SK-N-SH (cell line): ENCODE results near the gene SYT7. TPM values are rescaled to one million over a fixed set of nuclear protein-coding genes. Genes with fewer than 3 reads are reported as not detected.

Source experiments
- CTCF ChIA-PET: fragments of 300-600, 350-600 bp; formaldehyde crosslinking; extraction: SDS; loops from one replicate; lab custom pipeline; 2021; lab: Yijun Ruan, JAX
- POLR2A ChIA-PET: fragments of 350-600 bp; sonication (Branson Sonifier 250); formaldehyde crosslinking; extraction: SDS; loops from one replicate; lab custom pipeline; 2020; ENCODE audit warnings: antibody characterized with exemption, inconsistent platforms; lab: Yijun Ruan, JAX
- DNase-seq: peaks from one replicate; pipeline ENCODE4 v3.0.0; 2012
- H2AFZ ChIP-seq: fragments of 200-600 bp; sonication (generic); 2 replicates; pipeline ENCODE4 v1.8.1; 2016; ENCODE audit warnings: antibody characterized with exemption, mild to moderate bottlenecking, low read depth
- H3F3A ChIP-seq: fragments of 200-600 bp; sonication (generic); replicated peaks from 2 replicates; pipeline ENCODE3; 2016; ENCODE audit warnings: antibody characterized with exemption, mild to moderate bottlenecking; ENCODE audit not compliant: insufficient read depth
- H3K27ac ChIP-seq, 2 experiments: fragments of 200-500 bp in 1 of 2; fragments of 200-600 bp in 1 of 2; sonication (Bioruptor generic) in 1 of 2; sonication (generic), shearing (Covaris generic) in 1 of 2; 2 replicates each; pipeline versions ENCODE4 v1.5.1 to v1.6.1; 2014 to 2016; ENCODE audit warnings: low read depth in 2 of 2, inconsistent platforms in 1 of 2, low read length in 1 of 2, mild to moderate bottlenecking in 1 of 2, mixed read lengths in 1 of 2
- H3K27me3 ChIP-seq: fragments of 200-600 bp; sonication (generic), shearing (Covaris generic); 2 replicates; pipeline ENCODE4 v1.6.1; 2016; ENCODE audit warnings: mixed run types; ENCODE audit not compliant: insufficient read depth
- H3K36me3 ChIP-seq, 2 experiments: fragments of 200-500 bp in 1 of 2; fragments of 200-600 bp in 1 of 2; sonication (Bioruptor generic) in 1 of 2; sonication (generic) in 1 of 2; replicated peaks in 1 of 2; 2 replicates each; pipeline versions ENCODE3 to v1.5.1; 2014 to 2016; ENCODE audit warnings: low read length in 1 of 2, mild to moderate bottlenecking in 1 of 2; ENCODE audit not compliant: insufficient read depth in 2 of 2, control insufficient read depth in 1 of 2
- H3K4me1 ChIP-seq, 2 experiments: fragments of 200-500 bp in 1 of 2; fragments of 200-600 bp in 1 of 2; sonication (Bioruptor generic) in 1 of 2; sonication (generic), shearing (Covaris generic) in 1 of 2; 2 replicates each; pipeline versions ENCODE4 v1.5.1 to v1.6.1; 2014 to 2016; ENCODE audit warnings: low read depth in 1 of 2, low read length in 1 of 2, mixed run types in 1 of 2; ENCODE audit not compliant: insufficient read depth in 2 of 2, control insufficient read depth in 1 of 2
- H3K4me2 ChIP-seq: fragments of 200-600 bp; sonication (generic), shearing (Covaris generic); 2 replicates; pipeline ENCODE4 v1.6.1; 2017; ENCODE audit warnings: mixed run types
- H3K4me3 ChIP-seq, 2 experiments: fragments of 200-500 bp in 1 of 2; fragments of 200-600 bp in 1 of 2; sonication (Bioruptor generic) in 1 of 2; sonication (generic), shearing (Covaris generic) in 1 of 2; 2 replicates each; pipeline versions ENCODE4 v1.5.1 to v1.8.1; 2014 to 2016; ENCODE audit warnings: low read depth in 2 of 2, inconsistent platforms in 1 of 2, low read length in 1 of 2, mild to moderate bottlenecking in 1 of 2, mixed read lengths in 1 of 2, moderate library complexity in 1 of 2
- H3K79me2 ChIP-seq: fragments of 200-600 bp; sonication (generic); 2 replicates; pipeline ENCODE4 v1.8.1; 2017; ENCODE audit warnings: mild to moderate bottlenecking; ENCODE audit not compliant: insufficient read depth
- H3K9ac ChIP-seq: fragments of 200-600 bp; sonication (generic); 2 replicates; pipeline ENCODE4 v1.6.1; 2017; ENCODE audit warnings: mixed run types
- H3K9me2 ChIP-seq: fragments of 200-600 bp; sonication (generic); 2 replicates; pipeline ENCODE4 v1.6.1; 2017; ENCODE audit warnings: mixed run types
- H3K9me3 ChIP-seq: fragments of 200-600 bp; sonication (generic); 2 replicates; pipeline ENCODE4 v1.6.1; 2017; ENCODE audit warnings: mixed run types, mild to moderate bottlenecking, moderate library complexity
- H4K20me1 ChIP-seq: fragments of 200-600 bp; sonication (generic); 2 replicates; pipeline ENCODE4 v1.6.1; 2017; ENCODE audit warnings: mild to moderate bottlenecking, mixed run types; ENCODE audit not compliant: insufficient read depth
- CHD2 ChIP-seq: fragments of 150-350 bp; IDR thresholded peaks from 2 replicates; pipeline ENCODE4 v1.6.1; 2018; ENCODE audit warnings: low read length; ENCODE audit not compliant: partially characterized antibody
- CTCF ChIP-seq: fragments of 200-600 bp; sonication (generic); IDR thresholded peaks from 2 replicates; pipeline ENCODE4 v1.6.1; 2017; ENCODE audit warnings: antibody characterized with exemption, mild to moderate bottlenecking, moderate library complexity
- EZH2phosphoT487 ChIP-seq: fragments of 200-600 bp; sonication (generic); IDR thresholded peaks from 2 replicates; pipeline ENCODE4 v1.6.1; 2017; ENCODE audit warnings: low read depth, mixed run types, mild to moderate bottlenecking, antibody characterized with exemption, moderate library complexity, borderline replicate concordance
- FOXJ3 ChIP-seq: sonication (generic); formaldehyde crosslinking; IDR thresholded peaks from 2 replicates; pipeline ENCODE4 v1.5.1; 2020; ENCODE audit warnings: mild to moderate bottlenecking, missing genetic modification reagents
- FOXM1 ChIP-seq: IDR thresholded peaks from 2 replicates; pipeline ENCODE4 v1.4.0; 2012; ENCODE audit warnings: low read depth, mild to moderate bottlenecking
- GATA2 ChIP-seq: sonication (generic); formaldehyde crosslinking; IDR thresholded peaks from 2 replicates; pipeline ENCODE4 v1.5.0; 2020; ENCODE audit warnings: mild to moderate bottlenecking, missing genetic modification reagents
- JUND ChIP-seq: IDR thresholded peaks from 2 replicates; pipeline ENCODE4 v1.4.0; 2012
- MEF2A ChIP-seq: IDR thresholded peaks from 2 replicates; pipeline ENCODE4 v1.4.0; 2012; ENCODE audit warnings: low read depth, borderline replicate concordance
- MXI1 ChIP-seq: IDR thresholded peaks from 2 replicates; pipeline ENCODE4 v1.6.1; 2012; ENCODE audit warnings: mild to moderate bottlenecking, low read depth, low read length, improper control_type of control experiment
- RAD21 ChIP-seq: IDR thresholded peaks from 2 replicates; pipeline ENCODE4 v1.6.1; 2012; ENCODE audit warnings: mild to moderate bottlenecking, low read length
- RCOR1 ChIP-seq: fragments of 150-350 bp; IDR thresholded peaks from 2 replicates; pipeline ENCODE4 v1.6.1; 2017; ENCODE audit warnings: antibody characterized with exemption, low read length
- REST ChIP-seq: IDR thresholded peaks from 2 replicates; pipeline ENCODE4 v1.6.1; 2012; ENCODE audit warnings: mild to moderate bottlenecking, low read depth, low read length, moderate library complexity
- RFX5 ChIP-seq: IDR thresholded peaks from 2 replicates; pipeline ENCODE4 v1.6.1; 2012; ENCODE audit warnings: mild to moderate bottlenecking, improper control_type of control experiment, low read length
- RXRA ChIP-seq: IDR thresholded peaks from 2 replicates; pipeline ENCODE4 v1.4.0; 2012; ENCODE audit warnings: low read depth, mild to moderate bottlenecking, borderline replicate concordance
- SIN3A ChIP-seq: IDR thresholded peaks from 2 replicates; pipeline ENCODE4 v1.6.1; 2012; ENCODE audit warnings: low read depth, mild to moderate bottlenecking, low read length, moderate library complexity, borderline replicate concordance
- TEAD4 ChIP-seq: IDR thresholded peaks from 2 replicates; pipeline ENCODE4 v1.4.0; 2012; ENCODE audit warnings: mild to moderate bottlenecking, borderline replicate concordance; ENCODE audit not compliant: insufficient read depth
- USF2 ChIP-seq: fragments of 150-350 bp; IDR thresholded peaks from 2 replicates; pipeline ENCODE4 v1.6.1; 2017; ENCODE audit warnings: antibody characterized with exemption, low read length, low read depth, borderline replicate concordance
- YY1 ChIP-seq: IDR thresholded peaks from 2 replicates; pipeline ENCODE4 v1.4.0; 2012; ENCODE audit warnings: low read depth, mild to moderate bottlenecking
- WGBS: methylation state at CpG from one replicate; pipeline ENCODE4 v1.1.6; 2017; ENCODE audit warnings: low lambda C conversion rate; 5-methylcytosine and 5-hydroxymethylcytosine counted together
- polyA plus RNA-seq, 3 experiments: library from polyadenylated mRNA; depleted of rRNA; stranded (reverse); fragments of >200 nt; gene quantifications; 2 replicates each; pipeline ENCODE4 v1.2.3, GENCODE V29; 2012
- TF ChIP-seq, protein P1 (sequence below): IDR thresholded peaks from 2 replicates; pipeline ENCODE4 v1.4.0; 2012; ENCODE audit warnings: low read depth
- TF ChIP-seq, protein P2 (sequence below): IDR thresholded peaks from 2 replicates; pipeline ENCODE4 v1.4.0; 2012; ENCODE audit warnings: low read depth, borderline replicate concordance

Gene SYT7
- polyA plus RNA-seq, 1 of the 3 experiments (the other 2 are of a cell fraction): 1.1 TPM

DNA sequence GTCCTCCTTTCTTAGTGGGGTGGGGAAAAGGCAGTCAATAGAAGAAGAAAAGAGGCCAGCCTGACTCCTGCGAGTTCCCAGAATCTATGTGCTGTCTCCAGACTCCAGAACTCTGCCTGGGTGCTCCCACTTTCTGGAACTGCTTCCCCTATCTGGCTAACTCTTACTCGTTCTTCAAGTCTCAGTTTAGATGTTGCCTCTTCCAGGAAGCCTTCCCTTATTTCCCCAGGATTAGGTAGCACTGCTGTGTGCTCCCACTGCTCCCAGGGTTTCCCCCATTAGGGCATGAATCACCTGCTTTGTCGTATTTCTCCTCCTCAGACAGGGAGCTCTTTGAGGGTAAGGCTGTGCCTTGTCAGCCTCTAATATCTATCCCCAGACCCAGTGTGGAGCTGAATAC, 17.5 kb upstream of the SYT7 start:
- POLR2A ChIA-PET: interaction anchor here (1.1 to 1.4 kb wide), 2 partner anchors 22 to 30 kb away, joined by 3 to 4 read pairs; no protein-coding TSS in a partner anchor
- WGBS: 47% methylated on average over 3 of the region's 3 CpGs
- Histone ChIP-seq H3K4me1 (peaks cover 9 to 38% of the 10 kb centered on the region in 2 experiments; a peak in 2 of 4 replicates), H3K4me3 (no peak overlapping the region), H3K27me3 (peaks cover under 1% of the 10 kb centered on the region; the same call in 1 of the 2 replicates), H2AFZ (no peak overlapping the region), H3K9me2 (no peaks in the 10 kb centered on the region), H3K79me2 (no peaks in the 10 kb centered on the region), H3K9ac (no peak overlapping the region), H3K9me3 (no peaks in the 10 kb centered on the region), H3K27ac (no peak overlapping the region), H3F3A (no peaks in the 10 kb centered on the region), H4K20me1 (no peaks in the 10 kb centered on the region), H3K4me2 (no peak overlapping the region), H3K36me3 (no peaks in the 10 kb centered on the region)
- TF ChIP-seq CHD2 (no peak), SIN3A (no peak), EZH2phosphoT487 (no peak), REST (no peak), MEF2A (no peak), USF2 (no peak), CTCF (no peak), FOXJ3 (no peak), GATA2 (no peak), RFX5 (no peak), FOXM1 (no peak), MXI1 (no peak), YY1 (no peak), RAD21 (no peak), RCOR1 (no peak), TEAD4 (no peak), RXRA (no peak), JUND (no peak)
- TF ChIP-seq, protein P1, sequence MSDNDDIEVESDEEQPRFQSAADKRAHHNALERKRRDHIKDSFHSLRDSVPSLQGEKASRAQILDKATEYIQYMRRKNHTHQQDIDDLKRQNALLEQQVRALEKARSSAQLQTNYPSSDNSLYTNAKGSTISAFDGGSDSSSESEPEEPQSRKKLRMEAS: no peak
- TF ChIP-seq, protein P2, sequence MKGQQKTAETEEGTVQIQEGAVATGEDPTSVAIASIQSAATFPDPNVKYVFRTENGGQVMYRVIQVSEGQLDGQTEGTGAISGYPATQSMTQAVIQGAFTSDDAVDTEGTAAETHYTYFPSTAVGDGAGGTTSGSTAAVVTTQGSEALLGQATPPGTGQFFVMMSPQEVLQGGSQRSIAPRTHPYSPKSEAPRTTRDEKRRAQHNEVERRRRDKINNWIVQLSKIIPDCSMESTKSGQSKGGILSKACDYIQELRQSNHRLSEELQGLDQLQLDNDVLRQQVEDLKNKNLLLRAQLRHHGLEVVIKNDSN: no peak
- CTCF ChIA-PET: interaction anchor here (0.8 to 1.9 kb wide), 9 partner anchors 10 to 120 kb away, joined by 3 to 8 read pairs (median 5); partner anchors contain the start of gene LRRC10B
- DNase-seq: no peak
